Coronary artery (tissue), 2 donors: ENCODE data around the gene MIOX.

Experiments
- DNase-seq: peaks from one replicate; pipeline ENCODE4 v3.0.0-alpha.2; 2017; ENCODE audit warnings: low spot score
- H3K27ac ChIP-seq, 2 donors: fragments of 200-600 bp; sonication (generic); one replicate each; pipeline ENCODE4 v1.5.1; 2016 to 2019
- H3K4me3 ChIP-seq: fragments of 200-600 bp; sonication (generic); 2 replicates; pipeline ENCODE4 v1.5.1; 2016; ENCODE audit warnings: mild to moderate bottlenecking, moderate library complexity
- TF ChIP-seq, protein P1 (sequence below): fragments of 200-600 bp; sonication (generic); IDR thresholded peaks from one replicate; pipeline ENCODE4 v1.5.1; 2019; ENCODE audit warnings: antibody characterized with exemption

Gene MIOX

DNA sequence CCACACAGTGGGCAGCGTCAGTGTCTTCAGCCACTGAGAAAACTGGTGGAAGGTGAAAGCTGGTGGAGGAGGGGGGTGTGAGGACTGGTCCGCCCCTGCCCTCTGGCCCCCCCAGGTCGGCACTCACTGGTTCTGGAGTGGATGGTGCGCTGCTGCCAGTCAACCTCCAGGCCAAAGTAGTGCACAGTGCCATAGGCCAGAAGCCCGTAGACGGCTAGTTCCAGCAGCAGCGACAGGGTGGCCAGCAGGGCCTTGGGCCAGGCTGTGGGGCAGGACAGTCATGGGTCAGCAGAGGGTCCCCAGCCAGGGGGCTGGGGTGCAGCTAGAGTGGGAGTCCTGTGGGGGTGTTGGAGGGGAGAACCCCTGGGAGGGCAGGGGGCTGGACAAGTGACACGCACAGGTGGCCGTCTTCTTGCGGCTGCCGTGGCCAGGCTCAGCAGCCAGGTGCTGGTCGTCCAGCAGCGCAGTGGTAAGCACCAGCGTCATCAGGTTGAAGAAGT is 18.7 kb downstream of the MIOX start:
- no peak overlapping the region for H3K27ac ChIP-seq
- TF ChIP-seq, protein P1, sequence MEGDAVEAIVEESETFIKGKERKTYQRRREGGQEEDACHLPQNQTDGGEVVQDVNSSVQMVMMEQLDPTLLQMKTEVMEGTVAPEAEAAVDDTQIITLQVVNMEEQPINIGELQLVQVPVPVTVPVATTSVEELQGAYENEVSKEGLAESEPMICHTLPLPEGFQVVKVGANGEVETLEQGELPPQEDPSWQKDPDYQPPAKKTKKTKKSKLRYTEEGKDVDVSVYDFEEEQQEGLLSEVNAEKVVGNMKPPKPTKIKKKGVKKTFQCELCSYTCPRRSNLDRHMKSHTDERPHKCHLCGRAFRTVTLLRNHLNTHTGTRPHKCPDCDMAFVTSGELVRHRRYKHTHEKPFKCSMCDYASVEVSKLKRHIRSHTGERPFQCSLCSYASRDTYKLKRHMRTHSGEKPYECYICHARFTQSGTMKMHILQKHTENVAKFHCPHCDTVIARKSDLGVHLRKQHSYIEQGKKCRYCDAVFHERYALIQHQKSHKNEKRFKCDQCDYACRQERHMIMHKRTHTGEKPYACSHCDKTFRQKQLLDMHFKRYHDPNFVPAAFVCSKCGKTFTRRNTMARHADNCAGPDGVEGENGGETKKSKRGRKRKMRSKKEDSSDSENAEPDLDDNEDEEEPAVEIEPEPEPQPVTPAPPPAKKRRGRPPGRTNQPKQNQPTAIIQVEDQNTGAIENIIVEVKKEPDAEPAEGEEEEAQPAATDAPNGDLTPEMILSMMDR, result no peak

DNA sequence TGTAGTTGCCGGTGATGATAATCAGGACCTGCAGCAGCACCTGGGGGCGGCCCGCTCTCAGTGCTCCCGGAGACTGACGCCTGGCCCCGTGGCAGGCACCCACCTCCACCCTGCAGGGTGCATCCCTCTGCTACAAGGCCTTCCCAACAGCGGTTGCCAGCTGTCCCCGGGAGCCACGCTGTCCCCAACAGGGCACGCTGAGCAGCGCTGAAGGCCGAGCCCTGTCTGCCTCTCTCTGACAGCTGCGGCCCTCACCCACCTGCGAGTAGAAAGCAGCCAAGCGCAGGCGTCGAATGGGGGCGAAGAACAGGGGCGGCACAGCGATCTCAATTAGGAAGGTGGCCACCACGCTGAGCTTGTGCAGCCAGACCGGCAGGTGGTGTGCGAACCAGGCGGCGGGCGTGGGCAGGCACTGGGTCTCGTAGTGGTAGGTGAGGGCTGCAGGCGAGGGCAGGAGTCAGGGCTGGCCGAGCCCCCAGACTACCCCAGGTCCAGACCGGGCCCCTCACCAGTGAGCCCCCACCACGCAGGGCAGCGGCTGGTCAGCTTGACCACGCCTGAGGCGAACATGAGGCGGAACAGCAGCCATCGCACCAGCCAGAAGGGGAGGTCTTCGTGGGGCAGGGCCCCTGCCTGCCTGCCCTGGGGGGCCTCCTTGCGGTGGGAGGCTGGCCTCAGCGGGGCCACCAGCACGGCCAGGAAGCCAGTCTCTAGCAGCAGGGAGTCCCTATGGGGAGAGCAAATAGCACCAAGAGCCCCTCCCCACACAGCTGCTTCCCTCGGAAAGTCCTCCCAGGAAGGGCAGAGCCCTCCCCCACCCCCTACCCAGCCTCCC is 19.3 kb downstream of the MIOX start:
- Histone ChIP-seq H3K27ac (no peak overlapping the region), H3K4me3 (peak overlapping the region; percentile 98)
- DNase-seq, result peak; percentile 70
- TF ChIP-seq, protein P1, result no peak

More for the DNA sequence above, 18.7 kb downstream of the MIOX start:
- no peak overlapping the region for H3K4me3 ChIP-seq
- DNase-seq, result no peak

DNA sequence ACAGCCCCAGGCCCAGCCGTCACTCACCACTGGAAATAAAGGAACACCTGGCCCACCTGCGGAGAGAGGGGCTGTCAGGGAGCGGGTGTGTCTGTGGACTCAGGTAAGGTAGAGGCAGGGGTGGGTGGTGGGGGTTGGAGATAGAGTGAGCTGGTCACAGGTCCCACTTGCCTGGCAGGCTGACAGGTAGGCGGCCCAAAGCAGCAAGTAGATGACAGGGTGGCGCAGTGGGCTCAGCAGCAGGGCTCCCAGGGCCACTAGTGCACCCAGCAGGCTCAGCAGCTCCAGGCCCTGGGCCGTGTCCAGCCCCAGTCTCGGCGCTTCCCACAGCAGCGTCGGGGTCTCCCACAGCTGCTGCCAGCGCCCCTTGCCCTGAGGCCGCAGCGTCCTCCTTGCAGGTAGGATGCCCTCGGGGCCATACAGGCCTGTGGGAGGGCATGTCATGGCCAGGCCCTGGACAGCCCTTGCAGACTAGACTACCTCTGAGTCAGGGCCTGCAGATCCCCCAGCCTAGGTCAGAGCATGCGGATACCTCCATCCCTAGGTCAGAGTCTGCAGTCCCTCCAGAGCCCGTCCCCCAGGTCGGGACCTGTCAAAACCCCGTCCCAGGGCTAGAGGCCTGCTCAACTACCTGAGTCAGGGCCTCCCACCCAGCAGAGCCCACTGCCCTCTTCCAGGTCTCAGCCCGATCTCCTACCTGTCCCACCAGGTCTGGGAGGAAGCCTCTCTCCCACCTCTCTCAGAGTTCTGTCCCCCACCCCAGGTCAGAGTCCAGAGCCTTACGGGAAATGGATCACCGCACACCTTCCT is 20.2 kb downstream of the MIOX start:
- TF ChIP-seq, protein P1, result no peak
- DNase-seq, result peak; percentile 79
- peak overlapping the region; percentile 73 to 94 for H3K27ac ChIP-seq
- peak overlapping the region; percentile 98 for H3K4me3 ChIP-seq

DNA sequence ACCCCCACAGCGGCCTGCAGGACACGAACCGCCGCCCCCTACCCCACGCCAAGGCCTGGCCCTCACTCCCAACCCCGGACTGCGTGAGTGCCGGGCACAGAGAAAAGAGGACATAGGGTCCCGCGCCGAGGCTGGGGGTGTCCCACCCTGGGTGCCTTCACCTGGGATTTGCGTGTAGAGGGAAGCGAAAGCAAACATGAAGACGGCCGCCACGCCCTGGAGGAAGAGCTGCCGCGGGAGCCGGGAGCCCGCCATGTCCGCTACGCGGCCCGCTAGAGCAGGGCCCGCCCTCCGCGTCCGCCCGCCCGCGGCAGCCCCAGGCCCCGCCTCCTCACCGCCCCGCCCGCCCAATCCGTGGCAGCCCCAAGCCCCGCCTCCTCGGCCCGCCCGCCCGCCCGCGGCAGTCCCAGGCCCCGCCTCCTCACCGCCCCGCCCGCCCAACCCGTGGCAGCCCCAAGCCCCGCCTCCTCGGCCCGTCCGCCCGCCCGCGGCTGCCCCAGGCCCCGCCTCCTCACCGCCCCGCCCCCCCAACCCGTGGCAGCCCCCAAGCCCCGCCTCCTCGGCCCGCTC is 20.8 kb downstream of the MIOX start, which contains the start of gene LMF2:
LMF2 (minus strand) TSS at position 282 of the 570 bp plus-strand sequence; CDS start at position 255, 27 bp downstream.
- TF ChIP-seq, protein P1, result no peak
- peak within 1 kb of the TSS; percentile 85 to 94 for H3K27ac ChIP-seq
- peak within 1 kb of the TSS; percentile 98 for H3K4me3 ChIP-seq
- peak; percentile 98 for DNase-seq

DNA sequence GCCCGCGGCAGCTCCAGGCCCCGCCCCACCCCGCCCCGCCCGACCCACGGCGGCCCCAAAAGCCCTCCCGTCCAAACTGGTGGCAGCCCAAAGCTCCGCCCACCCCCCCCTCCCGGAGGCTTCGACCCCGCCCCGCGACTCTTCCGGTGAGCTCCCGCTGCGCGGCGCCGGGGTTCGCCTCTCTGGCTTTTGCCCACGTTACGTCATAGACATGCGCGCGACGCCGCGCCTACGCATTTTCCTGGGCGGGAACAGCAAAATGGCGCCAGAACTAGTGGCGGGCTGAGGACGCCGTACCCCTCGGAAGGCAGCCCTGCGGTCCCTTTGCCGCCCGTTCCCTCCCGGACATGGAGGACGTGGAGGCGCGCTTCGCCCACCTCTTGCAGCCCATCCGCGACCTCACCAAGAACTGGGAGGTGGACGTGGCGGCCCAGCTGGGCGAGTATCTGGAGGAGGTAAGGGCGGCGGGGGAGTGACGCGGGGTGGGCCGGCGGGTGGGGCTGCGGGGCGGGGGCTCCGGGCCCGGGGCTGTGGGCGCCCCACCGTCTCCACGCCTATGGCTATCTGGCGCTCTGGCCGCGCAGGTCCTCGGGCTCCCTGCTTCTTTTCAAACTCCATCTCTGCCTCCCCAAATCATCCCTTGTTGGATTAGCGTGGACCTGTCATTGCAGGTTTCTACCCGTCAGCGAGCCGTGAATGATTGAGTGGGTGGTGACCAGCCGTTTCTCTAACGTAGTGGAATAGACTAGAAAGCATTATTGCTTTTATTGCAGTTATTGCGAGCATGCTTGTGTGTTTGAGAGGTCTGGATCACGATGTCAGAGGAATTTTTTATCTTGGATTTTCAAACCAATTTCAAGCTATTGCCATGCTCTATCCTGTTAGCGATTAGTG is 21.6 kb downstream of the MIOX start, which contains the start of gene NCAPH2:
NCAPH2 (plus strand) TSS at position 234 of the 894 bp plus-strand sequence; CDS start at position 348, 114 bp downstream.
- DNase-seq, result no peak

More for the DNA sequence above, 21.6 kb downstream of the MIOX start, which contains the start of gene NCAPH2:
- TF ChIP-seq, protein P1, result no peak
- Histone ChIP-seq H3K4me3 (peak within 1 kb of the TSS; percentile 98), H3K27ac (peak within 1 kb of the TSS; percentile 85 to 94)
